Thoracic aorta (tissue), 2 donors: ENCODE data around the gene MRPL42. TPM values are rescaled to one million over a fixed set of nuclear protein-coding genes. Genes with fewer than 3 reads are reported as not detected.

Source experiments
- ATAC-seq: fragments of 150-250 bp; one replicate; pipeline ENCODE4 v1.8.0; 2017; ENCODE audit warnings: low read depth; ENCODE audit not compliant: insufficient number of reproducible peaks, low FRiP score
- DNase-seq: peaks from one replicate; pipeline ENCODE4 v3.0.0-alpha.2; 2020; ENCODE audit warnings: low spot score
- H3K27ac ChIP-seq, 2 donors: fragments of 200-600 bp; sonication (generic); 1 replicate in 1 of 2; 2 replicates in 1 of 2; pipeline ENCODE4 v1.5.1; 2016; ENCODE audit warnings: mild to moderate bottlenecking in 2 of 2, moderate library complexity in 2 of 2
- H3K27me3 ChIP-seq: fragments of 200-600 bp; sonication (generic); replicated peaks from 2 replicates; pipeline ENCODE4 v1.6.0; 2016; ENCODE audit warnings: mild to moderate bottlenecking; ENCODE audit not compliant: insufficient read depth
- H3K36me3 ChIP-seq: fragments of 200-600 bp; sonication (generic); one replicate; pipeline ENCODE4 v1.5.1; 2016
- H3K4me1 ChIP-seq, 2 donors: fragments of 200-600 bp; sonication (generic); 1 replicate in 1 of 2; 2 replicates in 1 of 2; pipeline versions ENCODE4 v1.5.1 to v1.6.0; 2016; ENCODE audit warnings: low read depth in 2 of 2, mild to moderate bottlenecking in 1 of 2; ENCODE audit not compliant: control insufficient read depth in 1 of 2
- H3K4me3 ChIP-seq: fragments of 200-600 bp; sonication (generic); 2 replicates; pipeline ENCODE4 v1.5.1; 2016; ENCODE audit warnings: mild to moderate bottlenecking
- H3K9me3 ChIP-seq: fragments of 200-600 bp; sonication (generic); 2 replicates; pipeline ENCODE4 v1.5.1; 2016
- CTCF ChIP-seq: fragments of 200-600 bp; sonication (generic); IDR thresholded peaks from one replicate; pipeline ENCODE4 v1.5.1; 2019; ENCODE audit warnings: antibody characterized with exemption
- total RNA-seq, 2 donors: library from RNA; depleted of rRNA; stranded (reverse); fragments of >200 nt; gene quantifications; one replicate each; pipeline versions ENCODE4 v1.1.0 to v1.2.3, GENCODE V29; 2016

Gene MRPL42
- total RNA-seq, 2 donors from 2014 or later, result 25.0 to 71.2 TPM

- Histone ChIP-seq H3K36me3 (no peaks in the 10 kb centered on the region), H3K9me3 (no peaks in the 10 kb centered on the region), H3K27me3 (no peaks in the 10 kb centered on the region), H3K27ac (peak overlapping the region in 1 of 2 donors; percentile 77), H3K4me3 (peak overlapping the region; percentile 93), H3K4me1 (peaks cover 13 to 18% of the 10 kb centered on the region in 2 donors)
- no peak for DNase-seq
- ATAC-seq, result peak; percentile 44
- TF ChIP-seq CTCF, result no peak
These were observed 526 bp upstream of the MRPL42 start for GRCh38 chr12:93466625-93467350.

GRCh38 chr12:93468008-93468371 is 676 bp downstream of the MRPL42 start:
- DNase-seq, result no peak
- Histone ChIP-seq H3K27ac (peak overlapping the region; percentile 77 to 83), H3K4me3 (peak overlapping the region; percentile 93), H3K9me3 (no peaks in the 10 kb centered on the region), H3K4me1 (peaks cover 13 to 18% of the 10 kb centered on the region in 2 donors), H3K36me3 (no peaks in the 10 kb centered on the region), H3K27me3 (no peaks in the 10 kb centered on the region)
- no peak for ATAC-seq
- TF ChIP-seq CTCF, result no peak

GRCh38 chr12:93469386-93469785 is 2.1 kb downstream of the MRPL42 start:
- no peak overlapping the region for H3K27ac ChIP-seq
- H3K4me3 ChIP-seq, result no peak overlapping the region
- DNase-seq (no peak), ATAC-seq (no peak)
- no peaks in the 10 kb centered on the region for H3K27me3 ChIP-seq
- TF ChIP-seq CTCF, result no peak
- no peaks in the 10 kb centered on the region for H3K9me3 ChIP-seq
- peaks cover 13 to 18% of the 10 kb centered on the region in 2 donors for H3K4me1 ChIP-seq
- H3K36me3 ChIP-seq, result no peaks in the 10 kb centered on the region

- no peaks in the 10 kb centered on the region for H3K27me3 ChIP-seq
- H3K4me3 ChIP-seq, result no peak overlapping the region
- peaks cover 14% of the 10 kb centered on the region for H3K36me3 ChIP-seq
- H3K9me3 ChIP-seq, result no peaks in the 10 kb centered on the region
- H3K27ac ChIP-seq, result no peak overlapping the region
- no peaks in the 10 kb centered on the region for H3K4me1 ChIP-seq
- no peak for ATAC-seq
- no peak for TF ChIP-seq CTCF
- no peak for DNase-seq
These were observed 9.2 kb downstream of the MRPL42 start for GRCh38 chr12:93476555-93476954.

- no peaks in the 10 kb centered on the region for H3K27me3 ChIP-seq
- H3K27ac ChIP-seq, result no peak overlapping the region
- peaks cover 31% of the 10 kb centered on the region for H3K36me3 ChIP-seq
- TF ChIP-seq CTCF, result no peak
- no peak for DNase-seq
- H3K4me1 ChIP-seq, result no peaks in the 10 kb centered on the region
- H3K4me3 ChIP-seq, result no peak overlapping the region
- no peaks in the 10 kb centered on the region for H3K9me3 ChIP-seq
- no peak for ATAC-seq
These were observed 15.4 kb downstream of the MRPL42 start for GRCh38 chr12:93482721-93483120.
